Breast epithelium (tissue), 3 donors: ENCODE results near the gene ST6GAL1.

Source experiments
- CTCF ChIP-seq, 3 donors: fragments of 450-650 bp; IDR thresholded peaks; one replicate each; pipeline ENCODE4 v1.5.1; 2016 to 2017; ENCODE audit warnings: antibody characterized with exemption in 3 of 3, mild to moderate bottlenecking in 3 of 3, moderate library complexity in 3 of 3
- POLR2A ChIP-seq: fragments of 450-650 bp; IDR thresholded peaks from one replicate; pipeline ENCODE4 v1.6.1; 2016; ENCODE audit warnings: antibody characterized with exemption, mild to moderate bottlenecking, moderate library complexity

- TF ChIP-seq POLR2A (no peak), CTCF (IDR thresholded peaks at IDR 0.05) (no peak)
Measured at GRCh38 chr3:186922224-186922623, 8.1 kb upstream of the ST6GAL1 start.
